Large intestine (tissue), 3 donors: ENCODE data around the gene ARL5A. TPM values are rescaled to one million over a fixed set of nuclear protein-coding genes. Genes with fewer than 3 reads are reported as not detected.

Experiments
- DNase-seq, 2 donors: peaks; one replicate each; pipeline versions ENCODE4 v3.0.0 to v3.0.0-alpha.2; 2013
- H3K27ac ChIP-seq: one replicate; pipeline ENCODE4 v1.5.1; 2013; ENCODE audit warnings: low read length
- H3K27me3 ChIP-seq: 2 replicates; pipeline ENCODE4 v1.6.1; 2013; ENCODE audit warnings: low read length; ENCODE audit not compliant: control insufficient read depth, insufficient read depth
- H3K36me3 ChIP-seq: 2 replicates; pipeline ENCODE4 v1.6.1; 2013; ENCODE audit warnings: low read length; ENCODE audit not compliant: control insufficient read depth, insufficient read depth
- H3K4me1 ChIP-seq: one replicate; pipeline ENCODE4 v1.6.1; 2013; ENCODE audit warnings: low read length; ENCODE audit not compliant: control insufficient read depth, insufficient read depth
- H3K4me3 ChIP-seq: one replicate; pipeline ENCODE4 v1.5.1; 2013; ENCODE audit warnings: low read length
- H3K9me3 ChIP-seq: one replicate; pipeline ENCODE4 v1.6.1; 2013; ENCODE audit warnings: mild to moderate bottlenecking, low read depth, low read length, moderate library complexity; ENCODE audit not compliant: control insufficient read depth
- WGBS: methylation state at CpG from one replicate; pipeline ENCODE4 v1.1.5; 2013; ENCODE audit warnings: low lambda C conversion rate; ENCODE audit not compliant: insufficient coverage; 5-methylcytosine and 5-hydroxymethylcytosine counted together
- polyA plus RNA-seq: library from polyadenylated mRNA; unstranded; fragments of 120-200 nt; gene quantifications from one replicate; pipeline ENCODE4 v1.2.1, GENCODE V29; 2013

ARL5A gene
- polyA plus RNA-seq, 1 donor: 43.4 TPM

GRCh38 chr2:151783133-151783520 is 45.1 kb downstream of the ARL5A start:
- Histone ChIP-seq H3K27ac (no peak overlapping the region), H3K9me3 (no peaks in the 10 kb centered on the region), H3K4me1 (no peaks in the 10 kb centered on the region), H3K27me3 (no peaks in the 10 kb centered on the region), H3K4me3 (no peak overlapping the region), H3K36me3 (peaks cover 23% of the 10 kb centered on the region)
- DNase-seq: no peak
- no CpG with 5 or more reads among the region's 2 CpGs for WGBS

DNA sequence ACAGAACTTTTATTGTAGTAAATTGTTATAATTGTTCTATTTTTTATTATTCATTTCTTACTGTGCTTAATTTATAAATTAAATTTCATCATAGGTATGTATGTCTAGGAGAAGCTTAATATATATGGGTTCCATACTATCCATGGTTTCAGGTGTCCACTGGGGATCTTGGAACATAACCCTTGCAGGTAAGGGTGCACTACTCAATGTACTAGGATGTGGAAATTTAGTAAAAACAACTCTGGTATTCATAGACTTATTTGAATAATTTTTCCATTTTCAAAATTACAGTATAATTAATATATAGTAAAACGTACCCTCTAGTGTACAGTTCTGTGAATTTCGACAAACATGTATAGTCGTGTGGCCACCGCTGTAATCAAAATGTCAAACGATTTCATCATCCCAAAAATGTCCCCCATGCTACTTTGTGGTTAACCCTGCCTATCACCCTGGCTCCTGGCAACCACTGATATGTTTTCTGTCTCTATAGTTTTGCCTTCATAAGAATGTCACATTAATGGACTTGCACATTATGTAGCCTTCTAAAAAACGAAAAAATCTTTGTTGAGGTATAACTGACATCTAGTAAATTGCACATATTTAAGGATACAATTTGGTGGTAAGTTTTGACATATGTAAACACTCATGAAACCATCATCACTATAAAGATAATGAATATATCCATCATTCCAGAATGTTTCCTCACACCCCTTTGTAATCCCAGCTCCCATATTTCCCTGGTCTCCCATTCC is 45.7 kb downstream of the ARL5A start:
- Histone ChIP-seq H3K4me1 (no peaks in the 10 kb centered on the region), H3K36me3 (peaks cover 23% of the 10 kb centered on the region), H3K27ac (no peak overlapping the region), H3K9me3 (peaks cover 3% of the 10 kb centered on the region), H3K4me3 (no peak overlapping the region), H3K27me3 (no peaks in the 10 kb centered on the region)
- no peak for DNase-seq
- WGBS: 96% methylated on average over 5 of the region's 6 CpGs

DNA sequence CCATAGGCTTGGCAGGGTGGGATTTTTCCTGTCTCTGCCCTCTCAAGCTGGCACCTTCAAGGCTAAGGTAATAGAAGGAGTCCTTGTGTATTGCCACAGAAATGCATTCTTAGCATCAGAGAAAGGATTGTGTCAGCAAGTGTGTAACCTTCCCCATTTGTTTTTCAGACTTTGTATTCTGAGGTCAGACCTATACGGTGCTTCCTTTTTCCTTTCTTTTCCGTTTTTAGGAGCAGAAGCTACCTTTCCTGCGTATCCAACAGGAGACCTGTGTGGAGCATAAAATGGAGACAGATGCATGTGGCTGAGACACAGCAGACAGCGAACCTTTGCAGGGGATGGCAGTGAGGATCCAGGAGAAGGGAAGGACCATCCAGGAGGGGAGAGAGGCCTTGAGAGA is 46.6 kb downstream of the ARL5A start:
- H3K4me3 ChIP-seq: no peak overlapping the region
- no peak for DNase-seq
- no peaks in the 10 kb centered on the region for H3K4me1 ChIP-seq
- H3K36me3 ChIP-seq: peaks cover 28% of the 10 kb centered on the region
- 100% methylated on average over 1 of the region's 4 CpGs for WGBS
- H3K27me3 ChIP-seq: no peaks in the 10 kb centered on the region
- no peak overlapping the region for H3K27ac ChIP-seq
- peaks cover 3% of the 10 kb centered on the region for H3K9me3 ChIP-seq

DNA sequence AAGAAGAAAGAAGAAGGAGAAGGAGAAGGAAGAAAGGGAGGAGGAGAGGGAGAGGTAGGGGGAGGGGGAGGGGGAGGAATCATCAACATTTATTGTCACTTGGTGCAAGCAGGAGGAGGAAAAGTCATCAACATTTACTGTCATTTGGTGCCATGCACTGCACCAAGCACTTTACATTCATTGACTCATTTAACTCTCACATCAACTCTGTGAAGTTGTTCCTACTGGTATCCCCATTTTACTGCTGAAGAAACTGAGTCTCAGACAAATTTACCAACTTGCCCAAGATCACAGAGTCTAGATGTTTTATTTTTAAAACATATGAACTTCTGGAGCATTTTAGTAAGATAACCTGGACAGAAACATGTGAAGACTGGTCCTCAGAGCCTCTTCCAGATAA is 47.3 kb downstream of the ARL5A start:
- Histone ChIP-seq H3K9me3 (peaks cover 3% of the 10 kb centered on the region), H3K27me3 (no peaks in the 10 kb centered on the region), H3K36me3 (peaks cover 27% of the 10 kb centered on the region)

DNA sequence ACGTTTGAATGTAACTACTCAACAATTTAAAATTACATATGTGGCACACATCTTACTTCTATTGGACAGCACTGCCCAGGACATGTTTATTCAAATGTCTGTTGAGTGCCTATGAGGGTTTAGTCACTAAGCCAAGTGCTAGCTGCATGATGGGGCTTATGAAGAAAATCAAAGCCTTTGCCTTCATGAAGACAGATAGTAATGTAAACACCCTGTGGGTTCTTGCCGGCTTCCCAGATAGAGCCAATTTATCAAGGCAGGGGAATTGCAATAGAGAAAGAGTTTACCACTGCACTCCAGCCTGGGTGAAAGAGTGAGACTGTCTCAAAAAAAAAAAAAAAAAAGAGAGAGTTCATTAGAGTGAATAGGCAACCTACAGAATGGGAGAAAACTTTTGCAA is 50.3 kb downstream of the ARL5A start:
- no peak overlapping the region for H3K4me3 ChIP-seq
- H3K36me3 ChIP-seq: peaks cover 19% of the 10 kb centered on the region
- no peaks in the 10 kb centered on the region for H3K27me3 ChIP-seq
- DNase-seq: no peak
- 100% methylated on average over 1 of the region's 2 CpGs for WGBS
- H3K9me3 ChIP-seq: peaks cover 3% of the 10 kb centered on the region
- H3K27ac ChIP-seq: no peak overlapping the region
- H3K4me1 ChIP-seq: no peaks in the 10 kb centered on the region

More for the DNA sequence above, 47.3 kb downstream of the ARL5A start:
- DNase-seq: no peak
- no peaks in the 10 kb centered on the region for H3K4me1 ChIP-seq
- H3K27ac ChIP-seq: no peak overlapping the region
- H3K4me3 ChIP-seq: no peak overlapping the region

GRCh38 chr2:151777487-151777886 is 50.7 kb downstream of the ARL5A start:
- no peak overlapping the region for H3K27ac ChIP-seq
- no CpG with 5 or more reads among the region's 3 CpGs for WGBS

GRCh38 chr2:151776367-151776766 is 51.9 kb downstream of the ARL5A start:
- Histone ChIP-seq H3K27ac (no peak overlapping the region), H3K9me3 (peaks cover 3% of the 10 kb centered on the region), H3K4me3 (no peak overlapping the region), H3K27me3 (no peaks in the 10 kb centered on the region), H3K4me1 (no peaks in the 10 kb centered on the region), H3K36me3 (peaks cover 13% of the 10 kb centered on the region)
- no CpG with 5 or more reads among the region's 1 CpG for WGBS
- no peak for DNase-seq

More at GRCh38 chr2:151777487-151777886, 50.7 kb downstream of the ARL5A start:
- Histone ChIP-seq H3K9me3 (peaks cover 3% of the 10 kb centered on the region), H3K36me3 (peaks cover 19% of the 10 kb centered on the region), H3K4me1 (no peaks in the 10 kb centered on the region), H3K4me3 (no peak overlapping the region), H3K27me3 (no peaks in the 10 kb centered on the region)
- DNase-seq: no peak

GRCh38 chr2:151775057-151775740 is 53.0 kb downstream of the ARL5A start:
- Histone ChIP-seq H3K27ac (no peak overlapping the region), H3K27me3 (no peaks in the 10 kb centered on the region), H3K9me3 (peaks cover 3% of the 10 kb centered on the region), H3K36me3 (peaks cover 9% of the 10 kb centered on the region), H3K4me1 (no peaks in the 10 kb centered on the region), H3K4me3 (no peak overlapping the region)
- DNase-seq: no peak
- WGBS: no CpG with 5 or more reads among the region's 6 CpGs

DNA sequence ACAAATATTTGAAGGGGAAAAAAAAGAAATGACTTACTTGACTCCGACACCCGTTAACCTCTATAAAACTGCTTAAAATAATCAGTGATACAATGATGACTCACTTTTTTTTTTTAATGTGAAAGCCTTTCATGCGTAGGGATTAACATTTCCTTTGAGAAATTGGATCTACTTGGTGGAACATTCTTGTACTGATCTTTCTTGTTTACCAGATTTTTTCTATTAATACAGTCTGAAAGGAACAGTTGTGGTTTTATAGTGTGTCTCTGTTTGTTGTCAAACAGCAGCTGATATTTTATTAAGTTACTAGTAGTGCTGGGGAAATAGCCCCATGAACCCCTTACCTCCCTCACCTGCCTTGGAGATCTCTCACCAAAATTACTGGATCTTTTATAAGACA is 53.7 kb downstream of the ARL5A start:
- H3K4me3 ChIP-seq: no peak overlapping the region
- H3K27me3 ChIP-seq: no peaks in the 10 kb centered on the region
- H3K27ac ChIP-seq: no peak overlapping the region
- H3K4me1 ChIP-seq: no peaks in the 10 kb centered on the region
- WGBS: no CpG with 5 or more reads among the region's 3 CpGs
- no peak for DNase-seq
- H3K36me3 ChIP-seq: peaks cover 9% of the 10 kb centered on the region
- H3K9me3 ChIP-seq: peaks cover 3% of the 10 kb centered on the region

DNA sequence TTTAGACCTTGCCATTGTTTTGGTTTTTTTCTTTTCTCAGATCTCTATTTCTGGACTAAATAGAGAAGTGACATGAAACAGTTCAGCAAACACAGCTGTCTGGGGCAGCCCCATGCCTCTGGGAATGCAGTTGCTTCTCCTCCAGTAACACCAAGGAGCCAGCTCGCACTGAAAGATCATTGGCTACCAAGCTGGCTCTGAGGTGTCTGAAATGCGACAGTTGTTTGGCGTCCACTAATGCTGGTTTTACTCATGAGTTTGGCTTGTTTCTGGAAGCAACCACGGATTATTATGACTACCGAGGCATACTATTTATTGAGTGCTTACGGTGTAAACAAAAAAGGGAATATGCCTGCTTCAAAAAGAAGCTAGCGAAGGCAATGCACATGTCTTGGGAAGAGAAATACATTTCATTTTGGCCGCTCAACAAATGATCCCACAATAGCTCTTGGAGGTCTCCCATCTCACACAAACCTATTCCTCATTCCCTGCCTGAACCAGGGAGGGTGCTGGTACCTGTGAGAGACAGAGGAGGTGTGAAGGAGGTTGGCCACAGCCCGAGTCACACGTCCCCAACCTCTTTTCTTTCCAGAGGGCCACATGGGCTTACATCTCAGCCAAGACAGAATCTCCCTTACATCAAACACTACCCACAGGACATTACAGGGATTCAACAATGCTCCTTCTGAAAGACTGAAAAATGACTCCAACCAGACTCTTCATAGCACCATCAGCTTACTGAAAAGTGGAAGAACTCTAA is 56.4 kb downstream of the ARL5A start:
- peaks cover 5% of the 10 kb centered on the region for H3K36me3 ChIP-seq
- H3K4me1 ChIP-seq: no peaks in the 10 kb centered on the region
- H3K27ac ChIP-seq: no peak overlapping the region
- WGBS: 67% methylated on average over 3 of the region's 10 CpGs
- no peaks in the 10 kb centered on the region for H3K27me3 ChIP-seq
- DNase-seq: no peak
- H3K4me3 ChIP-seq: no peak overlapping the region
- no peaks in the 10 kb centered on the region for H3K9me3 ChIP-seq
